ENCODE data around the gene PRICKLE1.

- no peak for TF ChIP-seq CTCF (IDR thresholded peaks at IDR 0.05; ENCODE audit: poor library complexity)
- no peak for TF ChIP-seq EZH2 (IDR thresholded peaks at IDR 0.05; ENCODE audit: borderline replicate concordance)
- TF ChIP-seq EZH2phosphoT487 (IDR thresholded peaks at IDR 0.05; ENCODE audit: low read depth, severe bottlenecking, unreplicated experiment) = no peak
These were observed 115.2 kb downstream of the PRICKLE1 start for GRCh38 chr12:42474391-42474790.

Data from hepatocyte (in vitro differentiated cells).